Endothelial cell of hepatic sinusoid (primary cell): ENCODE results near the gene GP9.

ENCODE experiments used
- in situ Hi-C: cut with HindIII; loops from 2 replicates; pipeline ENCODE4 v1.10.0; 2017; ENCODE audit warnings: low sequenced_read_pairs

GP9 gene

DNA sequence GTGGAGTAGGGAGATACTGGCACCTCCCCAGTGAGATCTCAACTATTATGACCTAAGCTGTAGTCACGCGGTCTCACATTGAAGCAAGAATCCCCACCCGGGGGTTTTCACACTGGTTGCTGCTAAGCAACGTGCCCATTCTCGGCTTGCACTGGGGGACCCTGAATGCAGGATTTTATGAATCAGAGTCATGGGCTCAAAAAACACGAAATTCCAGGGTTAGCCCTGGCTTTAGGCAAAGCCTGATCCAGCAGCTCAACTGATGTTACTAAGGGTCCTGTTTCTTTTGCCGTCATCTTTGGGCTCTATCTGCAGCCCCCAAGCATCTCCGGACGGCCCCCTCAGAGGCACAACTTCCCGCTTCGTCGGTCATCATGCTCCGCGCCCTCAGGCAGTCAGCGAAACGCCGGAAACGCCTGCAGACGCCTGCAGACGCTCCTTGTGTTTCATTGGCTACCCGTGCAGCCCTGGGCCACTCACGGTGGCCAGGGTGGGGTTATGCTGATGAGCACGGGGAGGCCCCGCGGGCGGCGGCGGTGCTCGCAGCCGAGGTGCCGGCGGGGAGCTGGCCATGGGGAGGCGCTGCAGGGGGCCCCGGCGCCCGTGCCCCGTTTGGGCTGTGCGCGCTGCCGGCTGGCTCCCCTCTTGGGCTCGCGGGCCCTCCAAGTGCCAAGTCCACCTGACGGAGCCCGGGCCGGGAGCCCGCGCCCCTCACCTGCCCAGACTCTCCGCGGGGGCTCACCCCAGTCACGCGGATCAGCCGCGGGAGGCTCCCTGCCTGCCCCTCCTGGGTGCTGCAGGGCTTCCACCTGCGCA lies 33.6 kb upstream of the GP9 start:
- in situ Hi-C loops = no loop called here

- in situ Hi-C loops = no loop called here
Observed at GRCh38 chr3:129027544-129027880, 33.1 kb upstream of the GP9 start.

DNA sequence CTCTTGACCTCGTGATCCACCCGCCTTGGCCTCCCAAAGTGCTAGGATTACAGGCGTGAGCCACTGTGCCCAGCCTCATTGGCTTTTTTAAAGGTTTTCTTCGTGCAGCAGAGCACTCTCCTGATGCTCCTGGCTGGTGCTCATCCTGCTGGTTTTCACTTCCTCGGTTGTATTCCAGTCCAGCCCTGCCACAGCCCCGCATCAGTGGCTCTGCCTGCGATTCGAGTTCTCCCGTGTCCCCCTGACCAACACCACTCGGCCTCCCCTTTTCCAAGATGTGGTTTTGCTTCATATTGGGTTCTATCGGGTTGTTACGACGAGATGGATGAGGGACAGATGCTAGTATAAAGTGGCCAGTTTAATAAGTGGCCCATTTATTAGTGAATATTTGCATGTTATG lies 31.7 kb upstream of the GP9 start:
- in situ Hi-C loops = no loop called here

DNA sequence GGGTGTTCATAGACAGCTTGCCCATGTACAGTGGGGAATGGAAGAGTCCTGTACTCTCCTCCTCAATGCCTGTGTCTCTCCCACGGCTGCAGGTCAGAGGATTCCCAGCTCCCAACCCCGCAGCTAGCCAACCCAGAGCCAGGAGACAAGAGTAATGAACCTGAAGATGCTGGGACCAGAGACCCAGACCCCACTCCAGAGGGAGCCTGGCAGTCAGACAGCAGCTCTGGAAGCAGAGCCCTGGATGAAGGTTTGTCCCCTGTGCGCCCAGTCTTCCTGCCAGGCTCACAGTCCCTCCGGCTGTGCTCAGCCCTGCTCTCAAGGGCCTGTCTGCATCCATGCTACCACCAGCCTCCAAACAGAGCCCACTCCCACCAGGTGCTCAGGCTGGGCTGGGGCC lies 30.0 kb upstream of the GP9 start:
- in situ Hi-C loops = no loop called here

- in situ Hi-C loops = no loop called here
Observed at GRCh38 chr3:129031476-129032215, 28.9 kb upstream of the GP9 start.

GRCh38 chr3:129032716-129033115 lies 27.9 kb upstream of the GP9 start:
- in situ Hi-C loops = no loop called here

- in situ Hi-C loops = no loop called here
Observed at GRCh38 chr3:129033151-129033550, 27.4 kb upstream of the GP9 start.

- in situ Hi-C loops = no loop called here
Observed at GRCh38 chr3:129033633-129034321, 26.8 kb upstream of the GP9 start.

GRCh38 chr3:129034642-129035041 lies 25.9 kb upstream of the GP9 start:
- in situ Hi-C loops = no loop called here

DNA sequence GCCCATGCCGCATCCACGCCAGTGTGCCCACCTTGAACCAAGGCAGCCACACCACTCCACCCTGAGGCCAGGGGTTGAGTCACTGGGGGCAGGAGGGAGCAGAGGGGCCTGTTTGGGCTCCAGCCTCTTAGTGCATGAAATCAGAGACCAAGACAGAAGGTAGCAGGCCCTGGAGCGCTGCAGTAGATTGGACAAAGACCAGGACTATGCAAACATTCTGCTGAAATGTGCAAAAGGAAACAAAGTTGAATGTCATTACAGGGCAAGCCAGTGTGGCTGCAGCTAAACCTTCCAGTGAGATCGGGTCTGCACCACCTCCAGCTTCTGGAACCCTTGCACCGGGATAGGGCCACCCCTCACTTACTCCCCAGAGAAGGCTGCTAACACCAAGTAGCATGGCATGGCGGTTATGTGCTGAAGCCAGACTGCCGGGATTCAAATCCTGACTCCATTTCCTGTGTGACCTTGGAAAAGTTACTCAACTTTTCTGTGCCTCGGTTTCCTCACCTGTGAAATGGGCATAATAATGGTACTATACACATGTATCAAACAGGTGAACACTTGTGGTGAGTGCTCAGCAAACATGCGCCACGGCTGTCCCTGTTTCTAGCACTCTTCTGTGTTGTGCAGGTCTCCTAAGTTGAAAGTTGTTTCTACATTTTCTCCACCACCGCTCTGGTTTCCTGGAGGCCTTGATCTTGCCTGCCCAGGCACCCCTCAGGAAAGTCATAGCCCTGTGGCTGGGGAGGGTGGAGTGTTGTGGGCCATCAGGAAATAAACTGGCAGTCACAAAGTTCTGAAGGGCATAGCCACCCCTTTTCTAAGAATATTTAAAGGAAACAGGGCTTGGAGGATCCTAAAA lies 25.0 kb upstream of the GP9 start:
- in situ Hi-C loops = no loop called here

GRCh38 chr3:129036222-129037092 lies 24.1 kb upstream of the GP9 start:
- in situ Hi-C loops = no loop called here

GRCh38 chr3:129037093-129037419 lies 23.5 kb upstream of the GP9 start:
- in situ Hi-C loops = no loop called here

DNA sequence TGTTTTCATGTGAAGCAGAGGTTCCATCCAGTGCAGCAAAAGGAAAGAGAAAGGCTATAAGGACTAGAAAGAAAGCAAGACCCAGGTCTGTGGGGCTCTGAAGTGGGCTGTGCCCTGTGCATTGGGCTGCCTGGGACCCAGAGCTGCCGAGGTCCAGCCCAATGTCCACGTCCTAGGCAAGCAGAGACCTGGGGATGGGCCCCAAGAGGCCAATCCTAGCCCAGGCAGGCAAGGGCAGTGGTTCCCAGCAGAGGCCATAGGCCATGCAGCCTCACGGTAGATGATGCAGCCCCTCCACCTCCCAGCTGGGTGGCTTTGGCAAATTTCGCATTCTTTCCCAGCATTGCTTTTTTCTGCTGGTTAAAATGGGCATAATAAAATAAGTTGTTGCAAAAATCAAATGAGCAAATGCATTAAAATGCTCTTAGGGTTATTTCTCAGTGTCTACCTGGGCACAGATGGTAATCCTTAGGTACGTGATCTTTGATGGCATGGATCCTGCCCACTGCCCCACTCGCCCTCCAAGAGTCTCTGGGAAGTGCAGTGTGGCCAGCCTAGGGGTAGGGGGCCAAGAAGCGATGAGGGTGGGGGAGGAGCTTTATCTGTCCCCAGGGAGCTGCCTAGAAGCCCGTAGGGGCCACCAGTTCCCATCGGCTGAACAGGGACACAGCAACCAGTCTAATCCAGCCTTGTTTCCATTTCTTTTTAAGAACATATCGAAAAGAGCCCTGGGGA lies 22.3 kb upstream of the GP9 start:
- in situ Hi-C loops = no loop called here

DNA sequence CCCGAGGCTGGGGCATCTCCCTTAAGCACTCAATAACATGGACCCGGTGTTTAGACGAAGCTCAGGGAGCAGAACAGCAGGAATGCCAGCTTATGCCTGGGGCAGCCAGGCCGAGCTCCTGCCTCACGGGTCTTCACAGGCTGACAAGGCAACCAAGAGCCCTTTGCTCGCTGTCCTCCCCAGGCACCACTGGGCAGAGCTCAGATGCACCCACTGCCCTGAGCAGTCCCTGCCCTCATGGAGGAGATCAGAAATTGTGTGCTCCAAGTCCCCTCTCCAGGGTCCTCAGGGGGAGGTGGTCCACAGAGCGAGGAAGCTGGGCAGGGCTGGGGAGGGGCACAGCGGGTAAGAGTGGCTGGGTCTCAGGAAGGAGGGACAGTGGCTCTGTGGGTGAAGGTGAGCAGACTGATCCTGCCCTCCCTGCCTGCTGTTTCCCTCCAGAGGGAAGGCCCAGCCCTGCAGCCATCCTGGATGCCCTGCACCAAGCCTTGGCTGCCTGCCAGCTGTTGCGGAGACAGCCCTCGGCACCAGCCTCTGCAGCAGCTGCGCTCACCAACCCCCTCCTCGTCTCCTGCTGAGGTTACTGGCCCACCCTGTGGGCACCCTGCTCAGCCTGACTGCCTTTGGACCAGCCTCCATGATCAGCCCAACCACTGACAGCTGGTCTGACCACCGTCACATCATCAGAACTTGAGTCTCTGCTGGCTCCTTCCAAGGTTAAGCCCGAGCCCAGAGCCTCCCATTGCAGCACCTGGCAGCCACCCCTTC lies 21.1 kb upstream of the GP9 start:
- in situ Hi-C loops = no loop called here

GRCh38 chr3:129040039-129040336 lies 20.6 kb upstream of the GP9 start:
- in situ Hi-C loops = no loop called here

- in situ Hi-C loops = no loop called here
Observed at GRCh38 chr3:129040579-129041300, 19.8 kb upstream of the GP9 start.

DNA sequence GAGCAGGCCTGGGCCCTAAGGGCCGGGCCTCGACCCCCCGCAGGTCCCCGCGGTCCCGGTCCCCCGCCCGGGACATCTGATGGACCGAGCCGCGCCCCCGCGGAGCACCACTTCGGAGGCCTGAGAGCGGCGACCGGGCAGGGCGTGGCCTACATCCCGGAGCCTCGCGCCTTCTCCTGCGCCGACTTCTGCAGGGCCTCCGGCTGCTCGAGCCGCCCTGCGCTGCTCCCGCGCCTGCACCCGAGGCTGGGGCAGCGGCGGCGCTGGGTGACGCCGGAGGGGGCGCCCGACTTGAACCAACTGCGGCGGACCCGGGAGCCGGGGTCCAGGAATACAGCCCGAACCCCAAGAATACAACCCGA lies 14.9 kb upstream of the GP9 start:
- in situ Hi-C loops = no loop called here

GRCh38 chr3:129046037-129046731 lies 14.4 kb upstream of the GP9 start:
- in situ Hi-C loops = no loop called here
